Measurements from ENCODE around the gene TFCP2. TPM values are rescaled to one million over a fixed set of nuclear protein-coding genes. Genes with fewer than 3 reads are reported as not detected.

TFCP2 gene
- total RNA-seq, 1 donor from 2014 or later, result 15.1 TPM

- DNase-seq (ENCODE audit: low spot score in 2 of 2) (no peak), FAIRE-seq (no peak)
Observed at GRCh38 chr12:51197736-51198567, 25.0 kb upstream of the TFCP2 start.

GRCh38 chr12:51196547-51196946 lies 23.6 kb upstream of the TFCP2 start:
- DNase-seq (ENCODE audit: low spot score in 2 of 2) (no peak), FAIRE-seq (no peak)

DNA sequence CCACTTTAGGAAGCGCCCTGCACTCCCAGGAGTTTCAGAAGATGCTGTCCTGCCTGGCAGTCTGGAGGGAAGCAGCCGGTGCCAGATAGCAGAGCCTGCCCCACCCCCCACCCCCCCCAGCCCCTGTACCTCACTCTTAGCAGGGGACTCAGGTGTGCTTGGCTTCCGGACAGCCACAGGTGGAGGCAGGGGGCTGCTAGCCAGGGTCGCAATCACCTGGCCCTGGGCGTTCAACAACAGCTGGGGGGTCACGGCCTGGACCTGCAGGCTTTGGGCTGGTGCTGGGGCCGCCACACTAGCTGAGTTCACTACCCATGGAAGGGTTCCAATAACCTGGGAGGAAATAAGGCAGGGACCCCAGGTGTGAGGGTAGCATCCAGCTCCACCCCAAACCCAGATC lies 22.9 kb upstream of the TFCP2 start:
- no peak for DNase-seq (ENCODE audit: low spot score in 2 of 2)
- no peak for FAIRE-seq

DNA sequence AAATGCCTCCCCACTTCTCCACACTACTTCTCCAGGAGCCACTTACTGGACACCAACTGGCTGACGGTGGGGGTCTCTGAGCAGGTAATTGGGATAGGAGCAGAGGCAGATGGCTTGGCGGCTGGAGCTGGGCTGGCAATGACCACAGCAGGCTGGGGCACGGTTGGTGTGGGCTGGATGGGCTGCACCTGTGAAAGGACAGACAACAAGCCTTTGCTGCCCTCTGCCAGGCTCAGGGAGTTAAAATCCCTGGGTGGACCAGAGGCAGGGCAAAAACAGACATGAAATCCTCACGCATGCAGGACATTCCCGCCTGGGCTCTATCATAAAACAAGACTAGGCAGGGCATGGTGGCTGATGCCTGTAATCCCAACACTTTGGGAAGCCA lies 19.3 kb upstream of the TFCP2 start:
- no peak for FAIRE-seq
- no peak for DNase-seq (ENCODE audit: low spot score in 2 of 2)

DNA sequence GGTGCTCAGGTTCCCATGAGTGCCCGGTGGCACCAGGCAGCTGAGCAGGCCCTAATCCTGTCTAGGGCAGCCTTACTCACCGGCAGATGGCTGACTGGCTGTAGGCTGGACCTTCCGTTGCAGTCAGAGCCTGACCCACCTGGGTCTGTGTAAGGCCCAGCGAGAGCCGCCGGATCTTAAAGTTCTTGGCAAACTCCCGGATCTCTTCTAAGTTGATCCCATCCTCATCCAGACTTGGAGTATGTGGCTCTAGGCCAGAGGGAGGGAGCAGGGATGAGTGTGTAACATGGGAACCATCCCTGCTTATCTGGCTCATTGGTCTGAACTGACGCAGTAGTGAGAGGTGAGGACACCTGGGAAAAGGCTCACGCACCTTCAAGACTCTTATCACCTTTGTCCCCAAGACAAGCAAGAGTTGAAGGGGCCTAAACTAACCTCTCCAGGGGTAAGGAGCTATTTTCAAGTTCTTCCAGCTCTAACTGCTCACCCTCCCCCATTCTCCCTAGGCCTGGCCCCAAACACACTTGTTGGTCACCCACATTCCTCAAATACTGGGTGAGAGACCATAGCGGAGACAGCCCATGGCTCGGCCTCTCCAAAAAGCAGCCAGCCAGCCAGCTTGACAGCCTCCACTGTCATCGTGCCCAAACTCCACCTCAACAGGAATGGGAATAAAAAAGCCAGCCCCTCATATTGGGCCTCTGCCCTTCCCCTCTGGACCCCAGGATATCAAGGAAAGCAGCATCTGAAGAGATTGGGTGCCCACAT lies 18.8 kb upstream of the TFCP2 start:
- no peak for FAIRE-seq
- no peak for DNase-seq (ENCODE audit: low spot score in 2 of 2)

GRCh38 chr12:51190820-51191219 lies 17.9 kb upstream of the TFCP2 start:
- DNase-seq (ENCODE audit: low spot score in 2 of 2), result no peak

GRCh38 chr12:51189790-51190355 lies 16.9 kb upstream of the TFCP2 start:
- FAIRE-seq, result no peak
- DNase-seq (ENCODE audit: low spot score in 2 of 2), result no peak

More at GRCh38 chr12:51190820-51191219, 17.9 kb upstream of the TFCP2 start:
- no peak for FAIRE-seq

GRCh38 chr12:51188359-51189051 lies 15.6 kb upstream of the TFCP2 start:
- no peak for DNase-seq (ENCODE audit: low spot score in 2 of 2)
- no peak for FAIRE-seq

- no peak for DNase-seq (ENCODE audit: low spot score in 2 of 2)
- FAIRE-seq, result no peak
Observed at GRCh38 chr12:51187370-51187987, 14.5 kb upstream of the TFCP2 start.

DNA sequence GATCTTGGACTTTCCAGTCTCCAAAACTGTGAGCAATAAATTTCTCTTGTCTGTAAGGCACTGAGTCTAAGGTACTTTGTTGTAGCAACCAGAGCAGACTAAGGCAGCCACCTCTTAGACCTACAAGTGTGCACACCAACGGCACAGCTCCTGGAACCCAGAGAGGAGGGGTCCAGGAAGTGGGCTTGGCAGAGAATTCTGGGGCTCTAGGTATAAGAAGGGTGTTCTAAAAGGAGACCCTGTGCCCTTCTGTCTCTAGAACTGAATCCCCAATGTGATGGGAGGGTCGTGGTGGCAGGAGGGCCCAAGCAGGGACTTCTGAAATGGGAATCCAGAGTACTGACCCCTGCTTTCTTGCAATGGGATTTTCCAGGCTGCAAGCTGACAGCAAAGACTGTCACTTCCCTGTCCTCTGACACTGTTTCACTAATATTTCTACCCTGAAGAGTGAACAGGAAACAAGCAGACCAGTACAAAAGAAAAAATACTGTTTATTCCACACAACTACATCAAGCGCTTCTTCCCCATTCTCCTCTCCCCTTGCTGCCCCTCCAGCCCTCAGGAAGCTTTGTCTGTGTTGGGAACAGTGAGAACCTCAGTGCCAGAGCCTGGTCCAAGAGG lies 13.6 kb upstream of the TFCP2 start:
- DNase-seq (ENCODE audit: low spot score in 2 of 2) (no peak), FAIRE-seq (no peak)

DNA sequence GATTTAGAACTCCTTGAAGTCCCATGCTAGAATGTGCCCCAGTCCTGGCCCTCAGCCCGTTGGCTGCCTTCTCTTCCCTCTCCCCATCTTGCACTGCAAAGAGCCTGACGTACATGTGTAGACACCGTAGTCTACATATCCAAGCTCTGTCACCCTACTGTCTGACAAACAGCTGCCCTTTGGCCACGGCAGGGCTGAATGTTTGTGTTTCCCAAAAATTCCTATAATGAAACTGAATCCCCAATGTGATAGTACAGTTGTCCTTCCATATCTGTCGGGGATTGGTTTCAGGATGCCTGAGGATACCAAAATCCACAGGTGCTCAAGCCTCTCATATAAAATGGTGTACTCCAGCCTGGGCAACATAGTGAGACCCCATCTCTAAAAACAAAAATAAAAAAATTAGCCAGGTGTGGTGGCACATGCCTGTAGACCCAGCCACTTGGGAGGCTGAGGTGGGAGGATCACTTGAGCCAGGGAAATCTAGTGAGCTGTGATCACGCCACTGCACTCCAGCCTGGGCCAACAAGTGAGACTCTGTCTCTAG lies 12.3 kb upstream of the TFCP2 start:
- DNase-seq (ENCODE audit: low spot score in 2 of 2) (no peak), FAIRE-seq (no peak)

DNA sequence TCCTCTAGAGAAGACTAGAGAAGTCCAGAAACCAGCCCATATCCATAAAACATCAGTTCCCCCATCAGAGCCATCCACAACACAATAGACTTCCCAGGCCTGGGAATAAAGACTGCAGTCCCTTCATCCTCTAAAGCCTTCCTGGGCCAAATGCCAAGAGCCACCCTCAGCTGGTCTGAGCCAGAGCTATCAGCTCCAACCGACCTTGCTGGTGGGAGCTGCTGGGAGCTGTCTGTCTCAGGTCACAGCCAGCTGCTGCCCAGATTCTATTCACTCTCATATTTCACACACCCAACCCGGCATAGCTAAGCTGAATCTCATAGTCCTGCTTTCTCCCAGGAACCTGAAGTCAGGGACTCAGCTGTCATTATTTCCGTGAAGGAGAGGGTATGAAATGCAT lies 10.9 kb upstream of the TFCP2 start:
- DNase-seq (ENCODE audit: low spot score in 2 of 2) (no peak), FAIRE-seq (no peak)

- FAIRE-seq (no peak), DNase-seq (ENCODE audit: low spot score in 2 of 2) (no peak)
Observed at GRCh38 chr12:51183349-51183748, 10.4 kb upstream of the TFCP2 start.

DNA sequence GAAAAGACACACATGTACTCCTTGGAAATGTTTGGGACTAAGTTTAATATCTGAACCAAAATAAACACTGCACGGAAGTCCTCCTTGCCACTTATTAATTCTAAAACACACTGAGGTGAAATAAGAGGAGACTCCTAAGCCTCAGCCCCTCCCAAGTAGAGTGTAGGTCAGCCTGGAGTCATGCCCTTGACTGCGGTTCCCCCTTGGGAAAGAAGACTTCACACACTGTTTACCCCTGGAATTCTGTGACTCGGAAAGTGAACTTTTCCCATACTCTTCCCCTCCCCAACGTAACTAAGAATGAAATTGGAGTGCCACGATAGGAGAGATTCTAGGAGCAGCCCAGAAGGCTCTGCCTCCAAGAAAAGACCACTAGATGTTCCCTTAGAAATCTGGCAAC lies 8.6 kb upstream of the TFCP2 start:
- no peak for DNase-seq (ENCODE audit: low spot score in 2 of 2)
- no peak for FAIRE-seq

DNA sequence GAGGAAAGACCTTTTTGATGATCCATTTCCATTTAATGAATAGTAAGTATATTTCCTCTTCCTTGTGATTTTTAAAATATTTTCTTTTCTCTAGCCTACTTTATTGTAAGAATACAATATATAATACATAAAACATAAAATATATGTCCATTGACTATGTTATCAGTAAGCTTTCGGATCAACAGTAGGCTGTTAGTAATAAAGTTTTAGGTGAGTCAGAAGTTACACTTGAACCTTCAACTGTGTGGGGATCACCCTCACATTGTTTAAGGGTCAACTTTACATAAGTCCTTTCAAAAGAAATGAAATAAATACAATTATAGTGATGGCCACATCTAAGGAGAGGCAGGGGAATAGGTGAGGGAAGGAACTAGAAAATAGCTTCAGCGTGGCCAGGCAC lies 5.0 kb upstream of the TFCP2 start:
- DNase-seq (ENCODE audit: low spot score in 2 of 2) (no peak), FAIRE-seq (no peak)

DNA sequence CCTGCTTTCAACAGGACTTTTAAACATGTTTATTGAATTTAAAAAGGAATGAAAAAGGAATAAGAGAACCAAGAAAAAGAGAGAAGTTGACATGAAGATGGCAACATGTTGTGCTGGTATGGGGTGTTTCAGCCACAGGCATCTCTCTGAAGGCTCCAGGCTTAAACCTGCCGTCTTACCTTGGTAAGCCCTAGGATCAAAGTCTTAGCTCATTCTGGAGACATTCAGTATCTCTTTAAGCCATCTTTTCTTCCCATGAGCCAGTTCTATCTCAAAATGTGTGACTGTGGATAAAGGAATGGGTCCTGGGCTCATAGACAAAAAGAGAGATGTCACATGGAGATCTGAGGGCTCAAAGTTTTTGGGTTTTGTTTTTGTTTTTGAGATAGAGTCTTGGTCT lies 1.6 kb upstream of the TFCP2 start:
- no peak for DNase-seq (ENCODE audit: low spot score in 2 of 2)
- FAIRE-seq, result no peak

DNA sequence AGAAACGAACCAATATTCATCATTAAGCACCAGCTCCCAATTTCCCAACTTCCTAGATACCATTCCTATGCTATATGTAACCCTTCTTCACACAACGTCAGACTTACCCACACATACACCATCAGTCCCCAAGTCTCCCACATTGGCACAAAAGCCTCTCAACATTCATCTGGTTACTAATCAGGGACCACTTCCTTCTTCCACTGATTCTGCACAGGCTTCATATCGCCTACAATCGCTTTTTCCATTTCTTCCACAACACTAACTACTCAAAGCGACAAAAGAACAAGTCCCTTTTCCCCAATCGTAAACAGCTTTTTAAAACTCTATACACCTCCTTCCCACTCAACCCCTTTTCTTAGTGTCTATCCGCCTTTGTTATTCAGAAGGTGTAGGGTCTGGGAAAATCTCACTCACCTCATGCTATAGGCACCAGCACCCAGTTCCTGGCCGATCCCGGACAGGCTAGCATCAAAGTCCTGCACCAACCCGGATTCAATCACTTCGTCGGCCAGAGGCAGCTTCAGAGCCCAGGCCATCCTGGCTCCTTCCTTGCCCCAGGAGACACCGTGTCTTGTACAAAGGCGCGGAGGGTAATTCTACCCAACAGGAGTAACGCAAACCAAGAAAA lies 936 bp downstream of the TFCP2 start:
- FAIRE-seq (no peak), DNase-seq (ENCODE audit: low spot score in 2 of 2) (no peak)

DNA sequence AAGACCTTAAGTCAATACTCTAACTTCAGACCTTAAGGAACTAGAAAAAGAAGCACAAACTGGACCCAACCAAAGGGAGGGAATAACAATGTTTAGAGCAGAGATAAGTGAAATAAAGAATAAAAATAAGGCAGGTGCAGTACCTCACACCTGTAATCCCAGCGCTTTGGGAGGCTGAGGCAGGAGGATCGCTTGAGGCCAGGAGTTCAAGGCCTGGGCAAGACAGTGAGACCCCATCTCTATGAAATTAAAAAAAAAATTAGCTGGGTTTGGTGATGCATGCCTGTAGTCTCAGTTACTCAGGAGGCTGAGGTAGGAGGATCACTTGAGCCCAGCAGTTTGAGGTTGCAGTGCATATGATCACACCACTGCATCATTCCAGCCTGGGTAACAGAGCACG lies 9.1 kb downstream of the TFCP2 start:
- no peak for FAIRE-seq
- DNase-seq (ENCODE audit: low spot score in 2 of 2), result no peak

DNA sequence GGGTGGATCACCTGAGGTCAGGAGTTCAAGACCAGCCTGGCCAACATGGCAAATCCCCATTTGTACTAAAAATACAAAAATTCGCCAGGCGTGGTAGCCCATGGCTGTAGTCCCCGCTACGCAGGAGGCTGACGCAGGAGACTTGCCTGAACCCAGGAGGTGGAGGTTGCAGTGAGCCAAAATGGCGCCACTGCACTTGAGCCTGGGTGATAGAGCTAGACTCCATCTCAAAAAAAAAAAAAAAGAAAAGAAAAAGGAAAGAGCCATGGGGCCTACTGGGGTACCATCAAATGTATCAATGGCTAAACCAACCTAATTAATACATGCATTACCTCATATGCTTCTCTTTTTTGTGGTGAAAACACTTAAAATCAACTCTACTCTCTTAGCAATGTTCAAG lies 10.7 kb downstream of the TFCP2 start:
- DNase-seq (ENCODE audit: low spot score in 2 of 2) (no peak), FAIRE-seq (no peak)

Measured in frontal cortex (tissue), 4 donors.